ENCODE results near the gene MADD.
A peak's percentile ranks its signal among the peaks of the same experiment; 100 is the strongest.
"Not testable (repeated sequence)": the region's sequence is repeated elsewhere in the genome, so short reads cannot be mapped to it uniquely, and the experiment has no call there.

Gene MADD

DNA sequence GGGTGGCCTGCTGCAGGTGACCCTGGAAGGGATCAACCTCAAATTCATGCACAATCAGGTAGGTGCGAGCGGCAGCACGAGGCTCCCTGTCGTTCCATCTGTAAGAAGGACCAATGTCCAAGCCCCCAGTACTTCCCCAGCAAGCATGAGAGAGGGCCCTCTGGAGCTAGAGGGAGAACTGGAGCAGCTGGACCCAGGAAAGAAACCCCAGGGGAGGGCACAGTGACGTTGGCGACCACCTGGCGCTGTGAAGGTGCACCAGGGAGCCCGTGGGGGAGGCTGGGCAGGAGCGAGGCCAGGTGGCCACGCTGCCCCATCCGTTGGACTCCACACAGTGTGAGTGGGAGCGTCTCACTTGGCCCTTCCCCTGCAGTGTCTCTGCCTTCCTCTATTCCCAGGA is 54.6 kb downstream of the MADD start:
- no peak for DNase-seq (ENCODE audit: low spot score)

DNA sequence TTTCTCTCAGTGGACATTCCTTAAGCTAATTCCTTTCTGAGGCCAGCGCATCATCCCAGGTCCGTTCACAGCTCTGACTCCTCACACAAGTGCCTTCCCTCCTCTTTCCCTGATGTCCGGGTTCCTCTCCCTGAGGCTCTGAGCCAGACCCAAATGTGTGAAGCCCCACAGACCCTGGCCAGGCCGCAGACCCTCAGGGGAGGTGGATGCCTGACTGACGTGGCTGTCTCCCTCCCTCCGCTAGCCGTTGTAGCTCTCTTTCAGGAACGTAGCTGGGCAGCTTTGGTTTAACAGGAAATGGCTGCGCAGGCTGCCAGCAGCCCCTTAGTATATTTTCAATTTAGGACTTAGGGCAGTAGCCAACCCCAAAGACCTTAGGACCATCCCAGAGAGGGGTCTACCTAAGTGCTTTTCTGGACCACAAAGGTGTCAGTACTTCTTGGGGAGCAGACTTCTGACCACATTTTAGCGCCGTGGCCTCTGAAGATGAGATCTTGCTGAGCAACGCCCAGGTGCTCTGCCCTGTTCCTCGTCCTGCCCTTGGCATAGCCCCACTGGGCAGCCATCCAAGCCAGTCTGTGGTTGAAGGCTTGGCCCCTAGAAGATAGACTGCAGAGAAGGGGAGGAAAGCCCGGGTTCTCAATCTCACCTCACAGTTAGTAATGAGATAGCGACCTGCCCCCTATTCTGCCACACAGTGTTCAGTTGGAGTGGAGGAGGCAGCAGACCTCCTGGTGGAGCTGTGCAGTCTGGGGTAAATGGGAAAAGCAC is 55.5 kb downstream of the MADD start:
- DNase-seq (ENCODE audit: low spot score), result no peak

DNA sequence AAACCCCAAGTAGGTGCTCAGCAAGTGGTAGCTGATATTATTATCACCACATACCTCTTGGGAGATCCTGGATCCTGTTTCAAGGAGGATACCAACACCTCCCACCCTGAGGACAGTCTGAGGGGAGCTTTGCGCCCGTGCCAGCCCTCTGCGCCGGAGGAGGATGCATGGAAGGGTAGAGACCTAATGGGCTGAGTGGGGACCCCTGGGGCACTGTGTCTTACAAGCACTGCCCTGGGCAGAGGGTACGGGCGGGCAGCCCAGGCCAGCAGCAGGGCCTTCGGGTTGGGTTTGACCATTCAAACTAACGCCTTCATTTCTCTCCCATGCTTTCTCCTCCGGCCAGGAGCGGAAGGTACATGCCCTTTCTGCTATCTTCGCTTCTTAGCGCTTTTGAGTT is 56.3 kb downstream of the MADD start:
- DNase-seq (ENCODE audit: low spot score), result no peak

DNA sequence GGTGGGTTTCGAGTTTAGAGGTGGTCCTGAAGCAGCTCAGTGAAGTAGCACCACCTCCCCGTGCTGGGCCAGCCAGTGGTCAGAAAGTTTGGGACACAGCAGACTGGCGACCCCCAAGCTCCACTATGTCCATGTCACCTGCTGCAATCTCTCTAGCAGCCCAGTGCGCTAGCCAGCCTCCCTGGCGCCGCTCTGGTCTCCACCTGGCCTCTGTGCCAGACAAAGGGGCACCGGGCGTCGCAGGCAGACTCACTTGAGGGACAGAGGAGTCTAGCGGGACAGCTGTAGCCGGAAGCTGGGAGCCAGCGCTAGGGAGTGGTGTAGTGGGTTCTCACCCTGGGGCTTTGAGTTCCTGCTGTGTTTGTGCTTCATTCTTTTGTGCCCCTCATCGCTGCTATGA is 57.1 kb downstream of the MADD start:
- DNase-seq (ENCODE audit: low spot score), result no peak

DNA sequence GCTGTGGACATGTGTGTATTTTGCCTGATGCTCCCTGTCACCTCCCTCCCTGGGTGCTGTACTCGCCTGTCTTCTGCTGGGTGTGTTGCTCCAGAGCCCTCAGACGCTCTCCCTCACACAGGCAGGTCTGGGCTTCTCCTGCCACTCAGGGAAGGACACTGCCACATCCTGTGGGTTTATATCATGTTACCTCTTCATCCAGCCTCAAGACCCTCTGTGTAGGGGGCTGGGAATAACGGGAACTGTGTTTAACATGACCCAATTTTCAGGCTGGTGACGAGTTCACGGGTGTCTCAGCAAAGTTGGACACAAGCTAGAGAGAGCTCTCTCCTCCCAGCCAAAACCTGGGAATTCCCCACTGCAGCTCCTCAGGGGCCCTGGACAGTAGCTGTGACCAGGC is 58.0 kb downstream of the MADD start:
- DNase-seq (ENCODE audit: low spot score), result no peak

DNA sequence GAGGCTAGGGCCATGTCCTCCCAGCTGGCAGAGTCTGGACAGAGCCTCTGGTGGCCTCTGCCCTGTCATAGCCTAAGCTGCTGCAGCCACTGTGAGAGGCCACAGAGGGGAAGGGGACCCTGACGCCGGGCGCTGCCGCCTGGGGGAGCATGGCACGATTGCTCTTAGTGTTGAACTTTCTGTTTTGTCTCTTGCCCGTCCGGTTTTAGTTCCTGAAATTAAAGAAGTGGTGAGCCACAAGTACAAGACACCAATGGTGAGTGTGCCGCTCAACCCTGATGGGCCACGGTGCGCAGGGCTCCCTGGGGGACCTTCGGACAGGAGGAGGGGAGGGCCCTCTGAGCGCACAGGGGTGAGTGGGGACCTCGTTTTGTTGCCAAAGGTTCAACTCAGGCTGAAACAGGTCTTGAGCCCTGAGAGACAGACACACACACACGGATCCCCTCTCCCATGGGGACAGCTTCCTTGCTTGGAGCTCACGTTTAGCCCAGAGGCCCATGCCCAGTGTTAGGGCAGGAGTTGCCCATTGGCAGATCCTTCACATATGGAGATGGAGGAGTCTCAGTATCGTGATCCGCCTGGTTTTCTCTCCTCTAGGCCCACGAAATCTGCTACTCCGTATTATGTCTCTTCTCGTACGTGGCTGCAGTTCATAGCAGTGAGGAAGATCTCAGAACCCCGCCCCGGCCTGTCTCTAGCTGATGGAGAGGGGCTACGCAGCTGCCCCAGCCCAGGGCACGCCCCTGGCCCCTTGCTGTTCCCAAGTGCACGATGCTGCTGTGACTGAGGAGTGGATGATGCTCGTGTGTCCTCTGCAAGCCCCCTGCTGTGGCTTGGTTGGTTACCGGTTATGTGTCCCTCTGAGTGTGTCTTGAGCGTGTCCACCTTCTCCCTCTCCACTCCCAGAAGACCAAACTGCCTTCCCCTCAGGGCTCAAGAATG is 58.8 kb downstream of the MADD start:
- DNase-seq (ENCODE audit: low spot score), result peak; percentile 24

DNA sequence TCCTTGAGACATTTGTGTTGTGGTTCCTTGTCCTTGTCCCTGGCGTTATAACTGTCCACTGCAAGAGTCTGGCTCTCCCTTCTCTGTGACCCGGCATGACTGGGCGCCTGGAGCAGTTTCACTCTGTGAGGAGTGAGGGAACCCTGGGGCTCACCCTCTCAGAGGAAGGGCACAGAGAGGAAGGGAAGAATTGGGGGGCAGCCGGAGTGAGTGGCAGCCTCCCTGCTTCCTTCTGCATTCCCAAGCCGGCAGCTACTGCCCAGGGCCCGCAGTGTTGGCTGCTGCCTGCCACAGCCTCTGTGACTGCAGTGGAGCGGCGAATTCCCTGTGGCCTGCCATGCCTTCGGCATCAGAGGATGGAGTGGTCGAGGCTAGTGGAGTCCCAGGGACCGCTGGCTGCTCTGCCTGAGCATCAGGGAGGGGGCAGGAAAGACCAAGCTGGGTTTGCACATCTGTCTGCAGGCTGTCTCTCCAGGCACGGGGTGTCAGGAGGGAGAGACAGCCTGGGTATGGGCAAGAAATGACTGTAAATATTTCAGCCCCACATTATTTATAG is 59.6 kb downstream of the MADD start:
- no peak for DNase-seq (ENCODE audit: low spot score)

DNA sequence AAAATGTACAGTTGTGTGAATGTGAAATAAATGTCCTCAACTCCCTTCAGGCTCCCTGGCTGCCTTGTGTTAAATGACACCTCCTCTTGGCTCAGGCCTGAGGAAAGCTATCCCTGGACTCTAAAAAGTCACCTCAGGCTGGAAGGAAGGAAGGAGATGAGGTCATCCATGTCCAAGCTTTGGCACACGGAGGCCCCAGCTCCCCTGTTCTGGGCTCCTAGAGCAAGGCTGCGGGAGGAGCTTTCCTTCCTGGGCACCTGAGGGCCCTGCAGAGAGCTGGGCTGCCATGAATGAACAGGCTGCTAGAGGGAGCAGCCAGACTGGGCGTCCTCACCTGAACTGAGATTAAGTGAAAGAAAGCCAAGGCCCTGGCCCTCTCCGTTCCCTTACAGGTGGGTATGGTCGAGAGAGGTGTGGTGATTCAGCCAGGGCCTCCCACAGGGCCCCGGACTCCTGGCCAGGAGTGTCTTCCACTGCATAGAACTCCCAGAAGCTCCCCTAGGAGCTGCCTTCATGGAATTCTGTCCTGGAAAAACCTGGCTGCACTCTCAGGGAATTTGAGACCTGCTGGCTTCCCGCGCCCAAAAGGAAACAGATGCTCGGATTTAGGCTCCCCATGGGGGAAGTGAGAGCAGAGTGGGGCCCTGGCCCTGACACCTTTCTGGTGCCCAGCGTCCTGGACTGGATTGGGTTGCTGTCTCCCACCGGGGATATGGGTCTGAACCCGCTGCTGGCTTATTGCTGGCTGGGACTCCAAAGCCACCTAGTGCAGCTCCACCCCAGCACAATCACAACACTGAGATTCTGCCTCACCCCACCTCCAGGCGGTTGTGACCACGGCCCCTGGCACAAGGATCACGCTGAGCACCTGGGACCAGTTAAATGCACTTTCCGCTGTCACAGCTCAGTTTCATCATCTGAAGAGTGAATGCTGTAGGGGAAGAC is 60.3 kb downstream of the MADD start:
- no peak for DNase-seq (ENCODE audit: low spot score)

DNA sequence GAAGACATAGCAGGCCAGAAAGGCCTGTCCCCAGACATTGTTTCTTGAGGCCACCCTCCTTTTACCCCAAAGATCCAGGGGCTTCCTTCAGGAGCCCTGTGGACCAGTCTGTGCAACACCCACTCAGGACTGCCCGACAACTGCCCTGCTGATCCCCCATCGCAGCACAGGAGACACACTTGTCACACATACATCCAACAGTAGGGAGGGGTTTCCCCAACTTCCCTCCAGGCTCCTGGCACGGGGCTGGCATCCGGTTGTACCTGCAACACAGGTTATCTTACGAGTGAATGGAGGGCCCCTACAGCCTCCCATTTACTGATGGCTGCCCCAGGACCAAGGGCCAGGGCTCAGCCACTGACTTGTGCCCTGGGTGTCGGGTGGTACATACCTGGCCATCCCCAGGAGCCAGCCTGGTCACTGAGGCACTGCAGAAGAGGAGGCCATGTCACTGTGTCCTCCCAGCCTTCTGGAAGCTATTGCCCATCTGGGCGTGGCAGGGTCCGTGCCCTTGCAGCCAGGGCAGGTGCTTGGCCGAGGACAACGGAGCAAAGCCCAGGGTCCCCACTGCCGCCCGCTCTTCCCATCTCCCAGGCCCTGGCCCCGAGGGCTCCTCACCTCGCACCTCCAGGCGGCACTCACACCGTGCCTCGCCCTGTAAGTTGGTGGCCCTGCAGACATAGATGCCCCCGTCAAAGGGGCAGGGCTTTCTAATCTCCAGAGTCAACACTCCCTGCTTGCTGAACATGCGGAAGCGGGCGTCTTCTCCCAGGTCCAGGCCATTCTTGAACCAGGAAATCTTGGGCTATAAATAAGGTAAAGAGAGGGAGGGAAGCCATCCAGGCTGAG is 61.7 kb downstream of the MADD start:
- DNase-seq (ENCODE audit: low spot score), result no peak

DNA sequence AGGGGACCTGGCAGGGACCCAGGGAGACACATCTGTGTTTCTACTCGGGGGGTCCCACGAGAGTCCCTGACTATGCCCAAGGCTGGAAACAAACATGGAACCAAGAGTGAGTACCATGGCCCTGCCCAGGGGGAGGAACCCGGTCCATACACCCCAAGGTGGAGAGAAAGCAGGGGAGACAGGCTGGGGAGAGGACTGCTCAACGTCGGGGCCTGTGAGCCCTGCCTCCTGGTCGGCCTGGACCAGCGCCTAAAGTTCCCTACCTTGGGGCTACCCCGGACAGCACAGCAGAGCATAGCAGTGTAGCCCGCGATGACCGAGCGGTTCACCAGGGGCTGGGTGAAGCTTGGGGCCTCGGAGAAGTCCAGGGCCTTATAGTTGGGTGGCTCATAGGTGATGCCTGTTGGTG is 62.4 kb downstream of the MADD start:
- no peak for DNase-seq (ENCODE audit: low spot score)

DNA sequence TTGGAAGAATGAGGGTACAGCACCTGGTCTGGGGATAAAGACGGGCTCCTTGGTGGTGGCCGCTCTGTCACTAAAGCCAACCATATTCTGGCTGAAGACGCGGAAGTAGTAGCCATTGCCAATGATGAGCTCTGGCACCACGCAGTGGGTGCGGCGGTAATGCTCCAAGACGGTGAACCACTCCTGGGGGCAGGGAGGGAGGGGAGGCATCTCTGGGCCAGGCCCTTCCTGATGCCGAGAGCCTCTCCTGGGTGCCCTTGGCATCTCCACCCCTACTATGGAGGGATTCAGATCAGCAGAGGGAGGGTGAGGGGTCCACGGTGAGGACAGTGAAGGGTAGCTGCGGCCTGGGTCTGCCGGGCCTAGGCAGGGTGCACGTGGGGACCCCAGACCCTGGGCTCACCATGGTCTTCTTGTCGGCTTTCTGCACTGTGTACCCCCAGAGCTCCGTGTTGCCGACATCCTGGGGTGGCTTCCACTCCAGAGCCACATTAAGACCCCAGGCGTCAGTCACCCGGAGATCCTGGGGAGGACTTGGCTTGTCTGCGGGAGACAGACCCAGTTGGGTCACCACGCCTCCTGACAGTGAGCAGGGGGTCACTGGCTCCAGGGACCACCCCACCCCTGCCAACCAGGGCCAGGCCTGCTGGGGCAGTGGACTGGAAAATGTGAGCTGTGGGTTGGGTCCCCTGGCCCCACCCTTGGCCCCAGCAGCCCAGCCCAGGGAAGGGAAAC is 63.0 kb downstream of the MADD start:
- DNase-seq (ENCODE audit: low spot score), result no peak

DNA sequence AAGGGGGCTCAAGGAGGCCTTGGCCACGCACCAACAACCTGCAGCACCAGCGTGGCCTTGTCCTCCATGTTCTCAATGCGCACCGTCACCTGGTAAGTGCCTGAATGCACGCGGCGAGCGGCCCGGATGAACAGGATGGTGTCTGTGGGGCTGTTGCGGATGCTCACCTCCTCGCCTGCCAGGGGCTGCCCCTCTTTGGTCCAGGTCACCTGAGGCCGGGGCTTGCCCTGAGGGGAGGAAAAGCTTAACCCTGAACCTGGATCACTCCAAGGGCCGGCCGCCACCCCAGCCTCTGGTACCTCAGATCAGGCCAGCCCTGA is 63.6 kb downstream of the MADD start:
- DNase-seq (ENCODE audit: low spot score), result no peak

DNA sequence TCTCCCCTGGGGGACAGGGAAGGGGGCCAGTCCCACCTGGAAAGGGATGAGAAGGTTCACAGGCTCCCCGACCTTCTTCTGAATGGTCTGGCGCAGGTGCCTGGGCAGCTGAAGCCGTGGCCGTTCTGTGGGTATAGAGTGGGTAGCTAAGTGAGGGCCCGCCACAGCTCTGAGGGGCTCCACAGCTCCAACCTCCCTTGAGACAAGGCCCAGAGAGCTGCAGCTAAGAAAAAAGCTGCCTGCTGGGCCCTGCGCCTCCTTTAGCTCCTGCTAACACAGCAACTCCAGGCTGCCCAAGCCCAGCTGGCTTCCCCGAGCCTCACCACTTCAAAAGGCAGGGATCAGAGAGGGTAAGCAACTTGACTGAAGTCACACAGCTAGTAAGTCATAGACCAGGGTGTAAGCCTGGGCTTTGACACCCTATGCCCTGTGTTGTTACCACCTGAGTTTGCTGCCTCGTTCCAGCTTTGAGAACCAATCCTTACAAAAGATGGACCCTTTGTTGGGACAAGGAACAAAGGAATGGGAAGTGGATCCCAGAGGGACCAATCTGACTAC is 64.0 kb downstream of the MADD start:
- no peak for DNase-seq (ENCODE audit: low spot score)

DNA sequence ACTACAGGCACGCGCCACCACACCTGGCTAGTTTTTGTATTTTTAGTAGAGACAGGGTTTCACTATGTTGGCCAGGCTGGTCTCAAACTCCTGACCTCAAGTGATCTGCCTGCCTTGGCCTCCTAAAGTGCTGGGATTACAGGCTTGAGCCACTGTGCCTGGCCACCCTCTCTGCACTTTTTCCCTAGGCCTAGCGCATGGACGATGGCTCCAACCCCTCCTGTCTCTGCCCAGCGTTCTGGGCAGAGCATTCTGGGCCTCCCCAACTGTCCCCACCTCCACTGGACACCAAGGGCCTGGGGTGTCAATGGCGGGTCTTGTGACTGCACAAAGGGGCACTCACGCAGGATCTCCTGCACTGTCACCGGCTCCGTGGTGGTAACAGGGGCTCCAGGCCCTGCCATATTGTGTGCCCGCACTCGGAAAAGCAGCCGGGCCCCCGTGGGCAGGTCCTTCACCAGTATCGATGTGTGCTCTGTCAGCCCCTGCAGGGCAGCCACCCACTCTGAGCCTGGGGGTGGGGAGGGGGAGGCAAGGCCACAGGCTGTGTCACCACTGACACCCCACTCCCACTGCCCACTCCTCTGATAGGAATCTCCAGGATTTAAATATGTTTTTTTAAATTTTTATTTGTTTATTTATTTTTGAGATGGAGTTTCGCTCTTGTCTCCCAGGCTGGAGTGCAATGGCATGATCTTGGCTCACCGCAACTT is 64.9 kb downstream of the MADD start:
- DNase-seq (ENCODE audit: low spot score), result not testable (repeated sequence)

DNA sequence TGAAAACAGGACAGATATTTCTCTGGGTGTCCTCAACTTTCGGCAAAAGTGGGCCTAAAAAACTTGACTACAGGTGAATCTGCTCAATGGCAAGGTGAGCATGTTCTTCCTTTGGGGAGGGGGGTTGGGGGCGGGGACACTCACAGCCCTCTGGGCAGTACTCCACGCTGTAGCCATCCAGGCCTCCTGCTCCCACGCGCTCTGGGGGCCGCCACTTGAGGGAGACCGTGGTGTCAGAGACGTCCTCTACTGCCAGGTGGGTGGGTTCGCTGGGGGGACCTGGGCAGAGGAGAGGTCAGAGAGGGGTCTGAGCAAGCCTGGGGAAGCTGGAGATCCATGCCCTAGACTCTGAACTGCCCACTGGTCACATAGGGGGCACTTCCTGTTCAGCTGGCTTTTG is 65.8 kb downstream of the MADD start:
- no peak for DNase-seq (ENCODE audit: low spot score)

DNA sequence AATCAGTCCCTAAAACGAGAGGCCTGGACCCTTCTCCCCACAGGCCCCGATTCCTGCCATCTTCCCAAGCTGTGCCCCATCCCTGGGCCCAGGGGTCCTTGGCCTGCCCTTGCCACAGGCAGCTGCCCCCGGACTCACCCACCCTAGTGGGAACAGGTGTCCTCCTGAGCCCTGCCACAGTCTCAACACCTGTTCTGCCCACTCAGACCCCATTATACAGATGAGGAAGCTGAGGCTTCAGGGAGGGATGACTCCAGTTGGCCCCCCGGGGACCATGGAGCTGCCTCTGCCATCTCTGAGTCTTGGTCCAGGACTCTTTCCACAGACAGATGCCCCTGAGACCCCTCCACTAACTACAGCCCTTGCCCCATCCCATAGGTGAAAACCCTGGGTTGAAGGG is 66.7 kb downstream of the MADD start:
- DNase-seq (ENCODE audit: low spot score), result no peak

DNA sequence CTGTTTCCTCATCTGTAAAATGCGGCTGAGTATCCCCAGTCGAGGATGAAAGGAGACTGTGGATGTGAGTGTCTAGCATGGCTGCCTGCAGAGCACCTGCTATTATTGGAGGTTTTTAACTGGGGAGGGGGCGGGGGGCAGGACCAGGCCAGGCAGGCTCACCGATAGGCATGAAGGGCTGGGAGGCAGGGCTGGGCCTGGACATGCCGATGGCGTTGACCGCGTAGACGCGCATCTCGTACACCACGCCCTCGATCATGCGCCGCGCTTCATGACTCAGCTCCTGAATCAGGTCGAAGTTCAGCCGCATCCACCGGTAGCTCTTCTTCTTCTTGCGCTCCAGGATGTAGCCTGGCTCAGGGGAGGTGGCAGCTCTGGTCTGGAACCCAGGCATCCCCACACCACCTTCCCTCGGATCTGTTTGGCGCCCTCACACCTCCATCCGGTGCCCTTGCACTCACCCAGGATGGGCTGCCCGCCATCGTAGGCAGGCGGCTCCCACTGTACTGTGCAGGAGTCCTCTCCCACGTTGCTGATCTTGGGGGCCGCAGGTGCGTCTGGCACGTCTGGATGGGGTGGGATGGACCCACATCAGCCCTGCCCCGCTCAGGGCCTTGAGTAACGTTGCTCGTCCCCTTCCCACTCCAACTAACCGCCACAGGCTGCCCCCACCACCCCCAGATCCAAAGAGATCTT is 67.4 kb downstream of the MADD start:
- no peak for DNase-seq (ENCODE audit: low spot score)

DNA sequence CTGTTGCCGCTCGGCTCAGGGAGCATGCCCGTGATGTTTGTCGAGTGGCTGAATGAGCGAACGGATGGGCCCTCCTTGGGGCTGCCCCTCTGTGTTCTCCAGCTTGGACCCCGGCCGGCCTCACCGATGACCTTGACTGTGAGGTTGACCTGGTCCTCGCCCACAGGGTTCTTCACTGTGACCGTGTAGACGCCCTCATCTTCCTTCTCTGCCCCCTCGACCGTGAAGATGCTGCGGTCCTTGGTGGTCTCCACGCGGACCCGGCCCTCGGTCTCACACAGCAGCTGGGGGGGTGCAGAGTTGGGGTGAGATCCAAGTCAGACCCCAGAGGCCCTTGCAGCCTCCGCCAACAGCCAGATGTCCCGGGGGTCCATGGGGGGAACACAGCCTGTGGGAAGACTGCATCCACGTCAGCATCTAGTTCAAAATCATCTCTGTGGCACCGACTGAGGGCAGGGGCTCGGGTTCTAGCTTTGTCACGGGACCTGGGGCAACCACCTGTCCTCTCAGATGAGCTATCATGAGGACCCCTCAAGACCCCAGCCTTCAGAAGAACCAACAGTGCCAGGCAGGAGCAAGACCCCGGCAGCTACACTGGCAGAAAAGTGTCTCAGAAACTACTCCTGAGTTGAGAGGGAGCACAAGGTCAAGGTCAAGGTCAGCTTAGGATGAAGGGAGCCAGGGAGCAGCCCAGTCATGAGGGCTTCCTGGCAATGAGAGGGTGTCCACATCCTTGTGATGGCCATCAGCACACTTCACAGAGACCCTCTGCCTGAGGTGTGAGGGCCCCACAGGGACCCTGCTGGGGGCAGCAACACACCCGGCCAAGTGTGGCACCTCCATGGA is 68.7 kb downstream of the MADD start:
- DNase-seq (ENCODE audit: low spot score), result no peak
